Astrocyte of the cerebellum (primary cell): ENCODE measurements around the gene R3HCC1L.
"Not testable (repeated sequence)": the region's sequence is repeated elsewhere in the genome, so short reads cannot be mapped to it uniquely, and the experiment has no call there.

Experiments
- DNase-seq: peaks from one replicate; pipeline ENCODE4 v3.0.0-alpha.2; 2011; ENCODE audit warnings: low read depth
- H3K4me3 ChIP-seq: 2 replicates; pipeline ENCODE4 v1.5.1; 2011; ENCODE audit warnings: mild to moderate bottlenecking, low read depth, low read length, moderate library complexity
- in situ Hi-C: cut with HindIII; loops from 2 replicates; pipeline ENCODE4 v1.10.0; 2017; ENCODE audit warnings: low sequenced_read_pairs
- TF ChIP-seq, protein P1 (sequence below): IDR thresholded peaks from 2 replicates; pipeline ENCODE4 v1.5.1; 2012; ENCODE audit warnings: low read length, low read depth, moderate library complexity, mild to moderate bottlenecking; ENCODE audit errors: missing control alignments

R3HCC1L gene

DNA sequence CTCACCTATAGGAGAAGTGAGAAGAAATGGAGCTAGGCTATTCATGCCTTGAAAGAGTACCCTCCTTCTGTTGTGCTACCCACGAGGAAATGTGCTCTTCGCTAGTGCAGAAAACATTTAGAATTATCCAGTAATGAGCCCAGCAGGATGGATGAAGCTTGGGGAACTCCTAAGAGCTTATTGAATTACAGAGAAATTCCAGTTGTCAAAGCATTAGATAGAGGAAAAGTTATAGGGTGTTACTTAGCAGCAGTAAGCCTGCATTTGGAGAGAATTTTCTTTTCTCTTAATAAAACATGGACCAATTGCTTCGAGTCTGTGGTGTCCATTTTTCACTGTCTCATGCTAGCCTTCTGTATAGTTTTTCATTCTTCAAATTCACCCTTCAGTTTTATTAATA lies 5.0 kb downstream of the R3HCC1L start:
- TF ChIP-seq, protein P1, sequence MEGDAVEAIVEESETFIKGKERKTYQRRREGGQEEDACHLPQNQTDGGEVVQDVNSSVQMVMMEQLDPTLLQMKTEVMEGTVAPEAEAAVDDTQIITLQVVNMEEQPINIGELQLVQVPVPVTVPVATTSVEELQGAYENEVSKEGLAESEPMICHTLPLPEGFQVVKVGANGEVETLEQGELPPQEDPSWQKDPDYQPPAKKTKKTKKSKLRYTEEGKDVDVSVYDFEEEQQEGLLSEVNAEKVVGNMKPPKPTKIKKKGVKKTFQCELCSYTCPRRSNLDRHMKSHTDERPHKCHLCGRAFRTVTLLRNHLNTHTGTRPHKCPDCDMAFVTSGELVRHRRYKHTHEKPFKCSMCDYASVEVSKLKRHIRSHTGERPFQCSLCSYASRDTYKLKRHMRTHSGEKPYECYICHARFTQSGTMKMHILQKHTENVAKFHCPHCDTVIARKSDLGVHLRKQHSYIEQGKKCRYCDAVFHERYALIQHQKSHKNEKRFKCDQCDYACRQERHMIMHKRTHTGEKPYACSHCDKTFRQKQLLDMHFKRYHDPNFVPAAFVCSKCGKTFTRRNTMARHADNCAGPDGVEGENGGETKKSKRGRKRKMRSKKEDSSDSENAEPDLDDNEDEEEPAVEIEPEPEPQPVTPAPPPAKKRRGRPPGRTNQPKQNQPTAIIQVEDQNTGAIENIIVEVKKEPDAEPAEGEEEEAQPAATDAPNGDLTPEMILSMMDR = no peak
- no peak for DNase-seq
- in situ Hi-C loops = loop anchor here (5.0 kb wide), 1 partner anchor 33 kb away; no protein-coding TSS in a partner anchor
- H3K4me3 ChIP-seq = no peak overlapping the region

DNA sequence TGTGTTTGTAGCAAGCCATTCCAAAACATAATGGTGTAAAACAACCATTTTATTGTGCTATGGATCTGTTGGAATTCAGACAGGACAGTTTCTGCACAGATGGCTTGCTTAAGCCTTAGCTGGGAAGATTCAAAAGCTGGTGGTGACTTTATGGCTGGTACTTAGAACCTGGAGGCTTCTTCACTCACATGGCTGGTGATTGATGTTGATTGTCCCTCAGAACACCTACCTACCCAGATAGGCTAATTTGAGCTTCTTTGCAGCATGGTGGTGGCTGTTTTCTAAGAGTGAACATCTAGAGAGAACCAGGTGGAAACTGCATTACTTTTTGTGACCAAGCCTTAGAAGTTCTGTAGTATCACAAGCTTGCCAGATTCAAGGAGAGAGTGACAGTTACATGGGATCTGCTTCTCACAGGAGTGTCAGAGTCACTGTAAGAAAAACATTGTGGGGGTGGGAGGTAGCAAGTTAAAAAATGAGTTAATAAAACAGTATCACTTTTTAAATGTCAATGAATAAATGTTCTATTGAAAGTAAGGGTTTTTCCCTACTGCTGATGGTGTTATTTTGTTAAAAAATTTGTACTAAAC lies 7.1 kb downstream of the R3HCC1L start:
- no peak overlapping the region for H3K4me3 ChIP-seq
- in situ Hi-C loops = no loop called here
- TF ChIP-seq, protein P1 = no peak
- no peak for DNase-seq

GRCh38 chr10:98144985-98145384 lies 10.5 kb downstream of the R3HCC1L start:
- H3K4me3 ChIP-seq = no peak overlapping the region
- in situ Hi-C loops = no loop called here
- TF ChIP-seq, protein P1 = no peak
- DNase-seq = no peak

- no peak for DNase-seq
- no peak overlapping the region for H3K4me3 ChIP-seq
- in situ Hi-C loops = no loop called here
- TF ChIP-seq, protein P1 = no peak
Measured at GRCh38 chr10:98149858-98150257, 15.4 kb downstream of the R3HCC1L start.

- TF ChIP-seq, protein P1 = no peak
- peak; percentile 41 for DNase-seq
- in situ Hi-C loops = no loop called here
- no peak overlapping the region for H3K4me3 ChIP-seq
Measured at GRCh38 chr10:98150544-98150943, 16.1 kb downstream of the R3HCC1L start.

DNA sequence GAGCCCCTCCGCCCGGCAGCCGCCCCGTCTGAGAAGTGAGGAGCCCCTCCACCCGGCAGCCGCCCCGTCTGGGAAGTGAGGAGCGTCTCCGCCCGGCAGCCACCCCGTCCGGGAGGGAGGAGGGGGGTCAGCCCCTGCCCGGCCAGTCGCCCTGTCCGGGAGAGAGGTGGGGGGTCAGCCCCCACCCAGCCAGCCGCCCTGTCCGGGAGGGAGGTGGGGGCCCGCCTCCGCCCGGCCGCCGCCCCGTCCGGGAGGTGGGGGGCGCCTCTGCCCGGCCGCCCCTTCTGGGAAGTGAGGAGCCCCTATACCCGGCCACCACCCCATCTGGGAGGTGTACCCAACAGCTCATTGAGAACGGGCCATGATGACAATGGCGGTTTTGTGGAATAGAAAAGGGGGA lies 18.3 kb downstream of the R3HCC1L start:
- in situ Hi-C loops, DNase-seq, H3K4me3 ChIP-seq: not testable (repeated sequence)

DNA sequence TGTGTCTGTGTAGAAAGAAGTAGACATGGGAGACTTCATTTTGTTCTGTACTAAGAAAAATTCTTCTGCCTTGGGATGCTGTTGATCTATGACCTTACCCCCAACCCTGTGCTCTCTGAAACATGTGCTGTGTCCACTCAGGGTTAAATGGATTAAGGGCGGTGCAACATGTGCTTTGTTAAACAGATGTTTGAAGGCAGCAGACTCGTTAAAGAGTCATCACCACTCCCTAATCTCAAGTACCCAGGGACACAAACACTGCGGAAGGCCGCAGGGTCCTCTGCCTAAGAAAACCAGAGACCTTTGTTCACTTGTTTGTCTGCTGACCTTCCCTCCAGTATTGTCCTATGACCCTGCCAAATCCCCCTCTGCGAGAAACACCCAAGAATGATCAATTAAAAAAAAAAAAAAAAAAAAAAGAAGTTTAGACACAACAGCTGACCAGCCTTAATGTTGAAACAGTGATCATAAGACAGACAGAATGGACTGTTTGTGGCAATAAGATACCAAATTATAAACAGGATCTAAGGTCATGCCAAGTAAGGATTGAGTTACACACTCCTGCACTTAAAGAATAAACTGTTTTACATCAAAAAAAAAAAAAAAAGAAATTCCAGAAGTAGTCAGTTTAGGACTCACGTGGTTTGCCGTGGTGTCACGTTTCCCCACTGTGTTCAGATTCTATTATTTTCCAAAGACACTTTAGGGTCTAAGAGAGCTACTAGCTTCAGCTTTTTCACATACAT lies 18.9 kb downstream of the R3HCC1L start:
- in situ Hi-C loops, H3K4me3 ChIP-seq, DNase-seq: not testable (repeated sequence)

GRCh38 chr10:98154076-98154475 lies 19.6 kb downstream of the R3HCC1L start:
- in situ Hi-C loops = no loop called here
- TF ChIP-seq, protein P1 = no peak
- DNase-seq = no peak
- H3K4me3 ChIP-seq = no peak overlapping the region
